ENCODE data around the gene POLR2L.

Gene POLR2L

DNA sequence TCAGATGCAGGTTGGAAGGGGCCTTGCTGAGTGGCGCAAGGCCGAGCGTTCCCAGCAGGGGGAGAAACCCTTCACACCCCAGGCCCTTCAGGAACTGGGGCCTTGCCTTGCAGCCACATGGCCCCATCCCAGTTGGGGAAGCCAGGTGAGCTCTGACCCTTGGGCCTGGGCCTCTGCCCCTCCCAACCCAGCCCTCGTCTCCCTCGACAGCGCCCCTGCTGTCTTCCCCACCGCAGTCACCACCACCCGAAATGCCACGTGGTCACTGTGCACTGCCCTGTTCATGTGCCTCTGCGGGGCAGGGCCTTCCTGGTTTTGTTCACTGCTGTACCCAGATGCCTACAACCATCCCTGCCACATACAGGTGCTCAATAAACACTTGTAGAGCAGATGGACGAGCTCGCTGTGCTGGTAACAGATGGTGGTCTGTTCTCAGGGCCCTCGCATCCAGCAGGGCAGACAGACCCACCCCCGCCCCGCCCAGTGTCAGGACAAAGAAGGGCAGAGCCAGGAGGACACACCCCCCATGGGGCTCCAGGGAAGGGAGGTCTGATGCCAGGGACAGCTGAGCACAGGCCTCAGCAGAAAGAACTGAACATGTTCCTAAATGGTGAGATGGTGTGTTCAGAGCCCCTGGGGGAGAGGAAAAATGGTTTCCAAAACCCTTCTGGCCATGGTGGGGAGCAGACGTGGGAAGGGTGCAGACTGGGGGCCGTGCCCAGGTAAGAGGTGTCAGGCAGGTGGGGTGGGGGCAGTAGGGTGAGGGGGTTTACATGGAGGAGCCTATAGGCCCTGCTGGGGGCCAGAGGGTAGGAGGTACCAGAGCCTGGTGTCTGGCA, 3.7 kb downstream of the POLR2L start:
- no peak overlapping the region for H3K4me3 ChIP-seq (ENCODE audit: low read depth, low read length)
- DNase-seq (ENCODE audit: low read depth): no peak
- TF ChIP-seq, protein P1, sequence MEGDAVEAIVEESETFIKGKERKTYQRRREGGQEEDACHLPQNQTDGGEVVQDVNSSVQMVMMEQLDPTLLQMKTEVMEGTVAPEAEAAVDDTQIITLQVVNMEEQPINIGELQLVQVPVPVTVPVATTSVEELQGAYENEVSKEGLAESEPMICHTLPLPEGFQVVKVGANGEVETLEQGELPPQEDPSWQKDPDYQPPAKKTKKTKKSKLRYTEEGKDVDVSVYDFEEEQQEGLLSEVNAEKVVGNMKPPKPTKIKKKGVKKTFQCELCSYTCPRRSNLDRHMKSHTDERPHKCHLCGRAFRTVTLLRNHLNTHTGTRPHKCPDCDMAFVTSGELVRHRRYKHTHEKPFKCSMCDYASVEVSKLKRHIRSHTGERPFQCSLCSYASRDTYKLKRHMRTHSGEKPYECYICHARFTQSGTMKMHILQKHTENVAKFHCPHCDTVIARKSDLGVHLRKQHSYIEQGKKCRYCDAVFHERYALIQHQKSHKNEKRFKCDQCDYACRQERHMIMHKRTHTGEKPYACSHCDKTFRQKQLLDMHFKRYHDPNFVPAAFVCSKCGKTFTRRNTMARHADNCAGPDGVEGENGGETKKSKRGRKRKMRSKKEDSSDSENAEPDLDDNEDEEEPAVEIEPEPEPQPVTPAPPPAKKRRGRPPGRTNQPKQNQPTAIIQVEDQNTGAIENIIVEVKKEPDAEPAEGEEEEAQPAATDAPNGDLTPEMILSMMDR (IDR thresholded peaks at IDR 0.05; ENCODE audit: low read depth, low read length, missing control alignments): no peak

DNA sequence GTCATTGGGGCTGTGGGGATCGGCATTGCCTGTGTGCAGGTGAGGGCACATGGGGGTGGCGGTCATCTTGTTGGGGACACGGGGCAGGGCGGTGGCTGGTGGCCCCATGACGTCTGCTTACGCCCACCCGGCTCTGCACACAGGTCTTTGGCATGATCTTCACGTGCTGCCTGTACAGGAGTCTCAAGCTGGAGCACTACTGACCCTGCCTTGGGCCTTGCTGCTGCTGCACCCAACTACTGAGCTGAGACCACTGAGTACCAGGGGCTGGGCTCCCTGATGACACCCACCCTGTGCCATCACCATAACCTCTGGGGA, 4.4 kb downstream of the POLR2L start:
- TF ChIP-seq, protein P1 (IDR thresholded peaks at IDR 0.05; ENCODE audit: low read depth, low read length, missing control alignments): no peak
- no peak for DNase-seq (ENCODE audit: low read depth)
- no peak overlapping the region for H3K4me3 ChIP-seq (ENCODE audit: low read depth, low read length)

DNA sequence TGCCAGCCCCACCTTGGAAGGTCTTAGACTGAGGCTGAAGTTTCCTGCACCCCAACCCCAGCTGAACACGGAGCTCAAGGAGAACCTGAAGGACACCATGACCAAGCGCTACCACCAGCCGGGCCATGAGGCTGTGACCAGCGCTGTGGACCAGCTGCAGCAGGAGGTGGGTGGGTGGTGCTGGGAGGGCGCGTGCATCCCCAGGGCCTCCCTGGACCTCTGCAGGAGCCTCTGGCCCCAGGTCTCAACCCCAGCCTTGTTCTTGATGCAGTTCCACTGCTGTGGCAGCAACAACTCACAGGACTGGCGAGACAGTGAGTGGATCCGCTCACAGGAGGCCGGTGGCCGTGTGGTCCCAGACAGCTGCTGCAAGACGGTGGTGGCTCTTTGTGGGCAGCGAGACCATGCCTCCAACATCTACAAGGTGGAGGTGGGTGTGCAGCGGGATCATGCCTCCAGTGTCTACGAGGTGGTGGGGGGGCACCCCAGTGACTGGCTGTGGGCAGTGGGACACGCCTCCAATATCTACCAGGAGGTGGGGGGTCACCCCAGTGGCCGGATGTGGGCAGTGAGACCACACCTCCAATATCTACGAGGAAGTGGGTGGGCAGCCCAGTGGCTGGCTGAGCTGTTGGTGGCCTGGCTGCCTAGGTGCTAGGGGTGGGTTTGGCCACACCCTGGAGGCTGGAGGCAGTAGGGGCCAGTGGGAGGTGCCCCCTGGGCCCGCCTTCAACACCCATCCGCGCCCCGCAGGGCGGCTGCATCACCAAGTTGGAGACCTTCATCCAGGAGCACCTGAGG, 4.9 kb downstream of the POLR2L start:
- no peak overlapping the region for H3K4me3 ChIP-seq (ENCODE audit: low read depth, low read length)
- TF ChIP-seq, protein P1 (IDR thresholded peaks at IDR 0.05; ENCODE audit: low read depth, low read length, missing control alignments): no peak
- DNase-seq (ENCODE audit: low read depth): no peak

DNA sequence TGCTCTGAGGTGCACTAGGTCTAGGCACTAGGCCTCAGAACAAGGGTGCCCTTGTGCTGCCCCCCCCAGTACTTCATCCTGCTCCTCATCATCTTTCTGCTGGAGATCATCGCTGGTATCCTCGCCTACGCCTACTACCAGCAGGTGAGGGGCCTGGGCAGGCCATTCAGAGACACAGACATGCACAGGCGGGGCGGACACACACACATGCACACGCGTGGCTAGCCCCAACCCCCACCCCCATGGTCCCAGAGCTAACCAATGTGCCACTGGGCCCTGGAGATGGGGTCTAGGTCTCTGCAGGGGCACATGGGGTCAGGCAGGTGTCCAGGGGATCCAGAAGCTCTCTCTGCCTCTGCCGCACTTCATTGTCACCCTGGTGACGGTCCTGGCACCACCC, 5.6 kb downstream of the POLR2L start:
- no peak overlapping the region for H3K4me3 ChIP-seq (ENCODE audit: low read depth, low read length)
- DNase-seq (ENCODE audit: low read depth): no peak
- TF ChIP-seq, protein P1 (IDR thresholded peaks at IDR 0.05; ENCODE audit: low read depth, low read length, missing control alignments): no peak

DNA sequence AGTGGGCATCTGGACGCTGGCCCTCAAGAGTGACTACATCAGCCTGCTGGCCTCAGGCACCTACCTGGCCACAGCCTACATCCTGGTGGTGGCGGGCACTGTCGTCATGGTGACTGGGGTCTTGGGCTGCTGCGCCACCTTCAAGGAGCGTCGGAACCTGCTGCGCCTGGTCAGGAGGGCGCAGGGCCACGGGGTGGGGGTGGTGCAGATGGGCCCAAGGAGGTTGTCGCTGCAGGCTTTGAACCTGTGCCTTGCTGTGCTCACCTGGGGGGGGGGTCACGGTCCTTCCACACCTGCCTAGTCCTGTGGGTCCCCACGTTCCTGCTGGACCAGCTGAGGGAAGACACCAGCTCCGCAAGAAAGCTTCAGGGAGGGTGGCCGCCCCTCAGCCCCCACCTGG, 6.1 kb downstream of the POLR2L start:
- TF ChIP-seq, protein P1 (IDR thresholded peaks at IDR 0.05; ENCODE audit: low read depth, low read length, missing control alignments): no peak
- DNase-seq (ENCODE audit: low read depth): no peak
- no peak overlapping the region for H3K4me3 ChIP-seq (ENCODE audit: low read depth, low read length)

DNA sequence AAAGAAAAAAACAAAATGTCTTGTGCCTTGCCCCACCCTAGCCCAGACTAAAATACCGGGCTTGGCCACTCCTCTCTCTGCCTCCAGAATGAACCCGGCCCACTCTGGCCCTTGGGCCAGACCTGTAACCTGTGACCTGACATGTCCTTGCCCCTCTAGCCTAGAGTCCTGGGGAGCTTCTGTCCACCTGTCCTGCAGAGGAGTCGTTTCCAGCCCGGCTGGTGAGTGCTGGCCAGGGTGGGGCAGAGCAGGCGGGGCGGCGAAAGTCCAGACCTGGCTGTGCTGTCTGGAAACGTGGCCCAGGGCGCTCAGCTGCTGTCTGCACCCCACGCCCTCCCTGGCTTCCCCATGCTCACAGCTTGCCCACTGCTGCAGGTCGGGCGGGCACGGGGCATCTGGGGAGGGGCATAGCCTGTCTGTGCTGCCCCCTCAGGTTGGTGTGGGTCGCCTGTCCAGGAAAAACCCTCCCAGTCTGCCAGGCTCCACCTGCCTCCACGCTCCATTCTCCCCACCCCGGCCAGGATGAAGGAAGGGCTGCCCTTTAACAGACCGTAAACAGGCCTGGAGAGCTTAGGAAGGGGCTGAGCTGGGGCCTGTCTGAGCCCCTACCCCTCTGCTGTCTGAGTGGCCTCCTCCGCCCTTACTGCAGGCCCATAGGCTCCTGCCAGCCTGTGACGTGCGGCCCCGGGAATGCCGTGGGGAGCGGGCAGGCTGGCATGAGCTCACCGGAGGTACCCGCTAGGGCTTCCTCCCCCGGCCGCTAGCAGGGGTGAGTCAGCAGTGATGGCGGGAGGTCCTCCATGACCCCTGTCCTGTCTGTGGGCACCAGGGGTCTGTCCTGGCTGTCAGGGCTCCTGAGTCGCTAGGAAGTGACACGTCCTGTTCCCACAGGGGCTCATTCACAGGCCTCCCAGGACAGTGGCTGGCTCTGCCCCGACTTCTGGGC, 7.7 kb downstream of the POLR2L start:
- TF ChIP-seq, protein P1 (IDR thresholded peaks at IDR 0.05; ENCODE audit: low read depth, low read length, missing control alignments): no peak
- H3K4me3 ChIP-seq (ENCODE audit: low read depth, low read length): no peak overlapping the region
- DNase-seq (ENCODE audit: low read depth): no peak
